Naive thymus-derived CD4-positive, alpha-beta T cell (primary cell): ENCODE data around the gene AQP11. TPM values are rescaled to one million over a fixed set of nuclear protein-coding genes. Genes with fewer than 3 reads are reported as not detected.

Experiments
- ATAC-seq: fragments of 150-1000 bp; cut with Tn5 transposase; 2 replicates; pipeline ENCODE4 v1.10.0; 2021; ENCODE audit warnings: mild to moderate bottlenecking, moderate library complexity
- CTCF ChIA-PET: fragments of 350-600 bp; sonication (Branson Sonifier 250); formaldehyde crosslinking; loops from one replicate; lab custom pipeline; 2021; ENCODE audit warnings: antibody characterized with exemption; lab: Charles Lee
- POLR2A ChIA-PET: fragments of 350-600 bp; sonication (Branson Sonifier 250); formaldehyde crosslinking; loops from one replicate; lab custom pipeline; 2021; ENCODE audit warnings: antibody characterized with exemption, inconsistent platforms; lab: Charles Lee
- DNase-seq, 9 donors: peaks; one replicate each; pipeline versions ENCODE4 v3.0.0 to v3.0.0-alpha.2; 2020 to 2022; ENCODE audit warnings: mixed read lengths in 1 of 9
- H3K27ac ChIP-seq: one replicate; pipeline ENCODE4 v1.7.0; 2013; ENCODE audit warnings: mild to moderate bottlenecking, low read depth, low read length, moderate library complexity
- H3K27me3 ChIP-seq, 2 donors: one replicate each; pipeline ENCODE4 v1.7.0; 2013; ENCODE audit warnings: low read length in 2 of 2, mild to moderate bottlenecking in 2 of 2, moderate library complexity in 2 of 2; ENCODE audit not compliant: control insufficient read depth in 2 of 2, insufficient read depth in 2 of 2
- H3K36me3 ChIP-seq, 3 experiments: 1 replicate in 2 of 3; 2 replicates in 1 of 3; pipeline ENCODE4 v1.7.0; 2013; ENCODE audit warnings: low read length in 3 of 3, mild to moderate bottlenecking in 3 of 3, moderate library complexity in 1 of 3; ENCODE audit not compliant: insufficient read depth in 3 of 3, control insufficient read depth in 2 of 3
- H3K4me1 ChIP-seq, 2 donors: one replicate each; pipeline ENCODE4 v1.7.0; 2013; ENCODE audit warnings: low read length in 2 of 2, mild to moderate bottlenecking in 2 of 2, moderate library complexity in 1 of 2; ENCODE audit not compliant: control insufficient read depth in 2 of 2, insufficient read depth in 2 of 2
- H3K4me3 ChIP-seq: 2 replicates; pipeline ENCODE4 v1.7.0; 2013; ENCODE audit warnings: mild to moderate bottlenecking, low read length
- H3K9me3 ChIP-seq, 3 experiments: 1 replicate in 2 of 3; 2 replicates in 1 of 3; pipeline ENCODE4 v1.7.0; 2013; ENCODE audit warnings: low read length in 3 of 3; ENCODE audit not compliant: control insufficient read depth in 2 of 3
- H3K27ac Mint-ChIP-seq, 9 donors: one replicate each; pipeline ENCODE4 v1.8.0; 2020 to 2022; ENCODE audit warnings: mixed read lengths in 9 of 9, mild to moderate bottlenecking in 8 of 9, moderate library complexity in 5 of 9, inconsistent platforms in 2 of 9
- H3K27me3 Mint-ChIP-seq, 5 donors: one replicate each; pipeline ENCODE4 v1.8.0; 2021 to 2022; ENCODE audit warnings: mixed read lengths in 5 of 5, mild to moderate bottlenecking in 1 of 5
- H3K36me3 Mint-ChIP-seq, 5 donors: one replicate each; pipeline ENCODE4 v1.8.0; 2020 to 2022; ENCODE audit warnings: mixed read lengths in 5 of 5, mild to moderate bottlenecking in 3 of 5, inconsistent platforms in 1 of 5
- H3K4me1 Mint-ChIP-seq, 7 donors: one replicate each; pipeline ENCODE4 v1.8.0; 2020 to 2022; ENCODE audit warnings: mixed read lengths in 7 of 7, mild to moderate bottlenecking in 3 of 7, inconsistent platforms in 1 of 7
- H3K4me3 Mint-ChIP-seq, 10 donors: one replicate each; pipeline ENCODE4 v1.8.0; 2020 to 2022; ENCODE audit warnings: mild to moderate bottlenecking in 10 of 10, mixed read lengths in 10 of 10, moderate library complexity in 6 of 10, inconsistent platforms in 2 of 10
- H3K9me3 Mint-ChIP-seq, 11 donors: one replicate each; pipeline ENCODE4 v1.8.0; 2020 to 2022; ENCODE audit warnings: mixed read lengths in 11 of 11, mild to moderate bottlenecking in 4 of 11, inconsistent platforms in 1 of 11, moderate library complexity in 1 of 11
- intact Hi-C, 2 donors: fragments of 100-400 bp; cut with micrococcal nuclease; formaldehyde crosslinking; loops; one replicate each; pipeline ENCODE4 v1.15.1; 2023
- polyA plus RNA-seq, 2 donors: library from polyadenylated mRNA; unstranded; fragments of 300-500 nt; fragmentation: Illumina TruSeq; gene quantifications; one replicate each; pipeline ENCODE4 v1.2.3, GENCODE V29; 2021
- total RNA-seq, 6 experiments: library from RNA in 5 of 6; stranded (reverse) in 5 of 6; gene quantifications; 1 replicate in 5 of 6; 2 replicates in 1 of 6; pipeline ENCODE4 v1.2.3 and lab custom pipeline; 2021 to 2026

AQP11 gene
- total and polyA plus RNA-seq, 7 experiments from 2014 or later = 0.27 to 1.1 (median 0.78) TPM; not detected in 1

GRCh38 chr11:77647654-77648305, 58.0 kb downstream of the AQP11 start:
- Mint-ChIP-seq H3K27ac (no peak overlapping the region), H3K9me3 (no peaks in the 10 kb centered on the region), H3K4me1 (peaks cover 0 to 8% (median 0%) of the 10 kb centered on the region in 7 donors), H3K36me3 (no peaks in the 10 kb centered on the region), H3K27me3 (peaks cover 5 to 19% (median 9%) of the 10 kb centered on the region in 5 donors), H3K4me3 (no peak overlapping the region)
- Histone ChIP-seq H3K9me3 (no peaks in the 10 kb centered on the region), H3K4me1 (no peaks in the 10 kb centered on the region), H3K27me3 (no peaks in the 10 kb centered on the region), H3K27ac (no peak overlapping the region), H3K36me3 (no peaks in the 10 kb centered on the region), H3K4me3 (no peak overlapping the region)
- CTCF ChIA-PET = no interaction called here
- POLR2A ChIA-PET = interaction anchor here (0.7 kb wide), 1 partner anchor 430 kb away, joined by 4 read pairs; no protein-coding TSS in a partner anchor
- DNase-seq (no peak), ATAC-seq (no peak)
- intact Hi-C loops = no loop called here

DNA sequence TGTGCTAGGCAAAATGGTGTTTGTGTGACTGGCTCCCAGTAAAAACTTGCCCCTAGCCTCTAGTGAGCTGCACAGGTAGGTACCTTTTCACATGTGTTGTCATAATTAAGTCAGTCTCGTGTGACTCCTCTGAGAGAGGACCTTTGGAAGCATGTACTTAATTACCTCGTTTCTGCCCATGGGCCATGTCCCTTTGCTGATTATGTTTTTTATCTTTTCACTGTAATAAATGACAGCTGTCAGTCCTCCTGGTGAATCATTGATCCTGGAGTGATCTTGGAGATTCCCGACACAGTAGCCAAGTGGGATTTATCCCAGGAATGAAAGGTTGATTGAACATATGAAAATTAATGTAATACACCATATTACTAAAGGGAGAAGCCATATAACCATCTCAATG, 60.4 kb downstream of the AQP11 start:
- ChIA-PET POLR2A (no interaction called here), CTCF (no interaction called here)
- Mint-ChIP-seq H3K27me3 (peaks cover 5 to 19% (median 9%) of the 10 kb centered on the region in 5 donors), H3K36me3 (no peaks in the 10 kb centered on the region), H3K27ac (no peak overlapping the region), H3K4me3 (no peak overlapping the region), H3K9me3 (no peaks in the 10 kb centered on the region), H3K4me1 (no peaks in the 10 kb centered on the region)
- no peak overlapping the region for H3K4me3 ChIP-seq
- H3K9me3 ChIP-seq = no peaks in the 10 kb centered on the region
- no peaks in the 10 kb centered on the region for H3K36me3 ChIP-seq
- H3K27ac ChIP-seq = no peak overlapping the region
- H3K4me1 ChIP-seq = no peaks in the 10 kb centered on the region
- no peaks in the 10 kb centered on the region for H3K27me3 ChIP-seq
- intact Hi-C loops = no loop called here
- DNase-seq (no peak), ATAC-seq (no peak)

- Mint-ChIP-seq H3K4me3 (no peak overlapping the region), H3K27me3 (peaks cover 0 to 6% (median 0%) of the 10 kb centered on the region in 5 donors), H3K9me3 (no peaks in the 10 kb centered on the region), H3K27ac (no peak overlapping the region), H3K36me3 (no peaks in the 10 kb centered on the region), H3K4me1 (no peaks in the 10 kb centered on the region)
- Histone ChIP-seq H3K4me3 (no peak overlapping the region), H3K9me3 (no peaks in the 10 kb centered on the region), H3K27me3 (no peaks in the 10 kb centered on the region), H3K36me3 (no peaks in the 10 kb centered on the region), H3K27ac (no peak overlapping the region), H3K4me1 (no peaks in the 10 kb centered on the region)
- intact Hi-C loops = no loop called here
- CTCF ChIA-PET = no interaction called here
- DNase-seq (no peak), ATAC-seq (no peak)
- POLR2A ChIA-PET = no interaction called here
These were observed 65.1 kb downstream of the AQP11 start for GRCh38 chr11:77654770-77655434.

DNA sequence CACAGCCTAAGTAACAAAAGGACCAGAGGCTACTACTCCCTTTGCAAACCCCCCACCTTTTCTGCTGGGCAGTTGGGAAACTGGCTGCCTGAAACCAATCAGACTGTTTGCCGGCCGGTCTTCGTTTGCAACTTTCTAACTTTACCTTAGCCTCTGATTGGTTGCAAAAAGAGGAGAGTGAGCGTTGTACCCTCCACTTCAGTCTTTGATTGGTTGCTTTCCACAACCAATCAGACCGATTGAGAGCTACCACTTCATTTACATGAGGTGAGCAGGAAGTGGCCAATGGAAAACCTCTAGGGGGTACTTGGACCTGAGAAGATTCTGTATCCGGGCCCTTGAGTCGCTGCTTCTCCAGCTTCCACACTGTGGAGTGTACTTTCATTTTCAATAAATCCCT, 66.6 kb downstream of the AQP11 start:
- no peaks in the 10 kb centered on the region for H3K4me1 ChIP-seq
- no peak for ATAC-seq
- no peak overlapping the region for H3K27ac ChIP-seq
- Mint-ChIP-seq H3K27me3 (peaks cover 0 to 2% (median 0%) of the 10 kb centered on the region in 5 donors), H3K9me3 (no peaks in the 10 kb centered on the region), H3K4me1 (no peaks in the 10 kb centered on the region), H3K27ac (no peak overlapping the region), H3K4me3 (no peak overlapping the region), H3K36me3 (no peaks in the 10 kb centered on the region)
- ChIA-PET POLR2A (no interaction called here), CTCF (no interaction called here)
- no peaks in the 10 kb centered on the region for H3K36me3 ChIP-seq
- no peaks in the 10 kb centered on the region for H3K27me3 ChIP-seq
- no peak for DNase-seq
- H3K4me3 ChIP-seq = no peak overlapping the region
- H3K9me3 ChIP-seq = no peaks in the 10 kb centered on the region
- intact Hi-C loops = no loop called here

- Histone ChIP-seq H3K27me3 (no peaks in the 10 kb centered on the region), H3K36me3 (no peaks in the 10 kb centered on the region), H3K4me1 (no peaks in the 10 kb centered on the region), H3K27ac (no peak overlapping the region), H3K9me3 (no peaks in the 10 kb centered on the region), H3K4me3 (no peak overlapping the region)
- ChIA-PET POLR2A (no interaction called here), CTCF (interaction anchor here (1.0 kb wide), 1 partner anchor 15 kb away, joined by 3 read pairs; no protein-coding TSS in a partner anchor)
- intact Hi-C loops = no loop called here
- no peaks in the 10 kb centered on the region for H3K36me3 Mint-ChIP-seq
- ATAC-seq = no peak
- no peak for DNase-seq
- H3K4me1 Mint-ChIP-seq = no peaks in the 10 kb centered on the region
- H3K27ac Mint-ChIP-seq = peak overlapping the region in 1 of 9 donors; percentile 1
- H3K27me3 Mint-ChIP-seq = peaks cover 0 to 2% (median 0%) of the 10 kb centered on the region in 5 donors
- H3K4me3 Mint-ChIP-seq = no peak overlapping the region
- H3K9me3 Mint-ChIP-seq = no peaks in the 10 kb centered on the region
These were observed 68.7 kb downstream of the AQP11 start for GRCh38 chr11:77658213-77659013.
